HPDE6-E6E7 (cell line): ENCODE data around the gene C1orf167.
"Not testable (repeated sequence)": the region's sequence is repeated elsewhere in the genome, so short reads cannot be mapped to it uniquely, and the experiment has no call there.

Experiments used
- DNase-seq: peaks from one replicate; pipeline ENCODE4 v3.0.0; 2011; ENCODE audit warnings: missing footprints; ENCODE audit errors: extremely low spot score

Gene C1orf167

DNA sequence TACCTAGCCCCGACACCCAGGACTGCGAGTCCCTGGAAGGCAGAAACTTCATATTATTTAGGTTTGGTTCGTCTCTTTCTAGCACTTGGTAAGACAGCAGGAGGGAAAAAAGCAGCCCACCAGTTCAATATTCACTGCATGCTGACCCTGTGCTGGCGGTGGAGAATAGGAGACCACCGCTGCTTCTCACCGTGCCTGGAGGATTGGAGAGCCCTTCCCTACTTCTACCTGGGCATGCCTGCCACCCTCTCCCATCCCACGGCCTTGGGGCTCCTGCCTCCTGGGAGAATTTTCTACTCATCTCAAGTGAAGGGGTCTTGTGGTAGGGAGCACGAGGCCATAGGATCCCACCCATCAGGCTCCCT lies 38.4 kb downstream of the C1orf167 start:
- DNase-seq, result no peak

DNA sequence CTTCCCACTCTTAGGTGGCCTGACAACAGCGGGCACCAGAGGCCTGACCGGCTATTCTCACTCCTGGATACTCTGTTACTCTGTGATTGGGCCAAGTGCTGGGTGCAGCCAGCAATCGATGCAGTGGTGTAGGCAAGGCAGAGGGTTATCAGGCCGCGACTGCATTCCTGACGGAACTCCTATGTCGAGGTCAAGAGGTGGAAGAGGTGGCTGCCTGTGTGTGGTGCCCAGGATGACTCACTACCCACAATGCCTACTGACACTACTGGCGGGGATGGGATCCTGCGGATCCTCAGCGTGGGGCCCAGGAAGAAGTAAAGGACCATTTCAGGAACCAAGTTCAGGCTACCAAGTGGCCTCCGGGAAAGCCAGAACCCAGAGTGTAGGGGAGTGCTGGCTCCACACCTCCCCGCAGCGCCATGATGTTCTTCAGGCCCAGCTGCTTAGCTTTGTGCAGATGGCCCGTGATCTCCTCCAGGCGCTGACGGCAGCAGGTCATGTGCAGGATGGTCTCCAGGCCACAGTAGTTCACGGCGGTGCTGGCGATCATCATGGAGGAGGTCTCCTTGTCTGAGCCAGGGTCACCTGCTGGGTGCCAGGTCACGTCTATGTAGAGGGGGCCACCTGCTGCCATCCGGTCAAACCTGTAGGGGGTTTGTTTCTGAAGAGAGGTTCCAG lies 38.9 kb downstream of the C1orf167 start:
- DNase-seq, result no peak

DNA sequence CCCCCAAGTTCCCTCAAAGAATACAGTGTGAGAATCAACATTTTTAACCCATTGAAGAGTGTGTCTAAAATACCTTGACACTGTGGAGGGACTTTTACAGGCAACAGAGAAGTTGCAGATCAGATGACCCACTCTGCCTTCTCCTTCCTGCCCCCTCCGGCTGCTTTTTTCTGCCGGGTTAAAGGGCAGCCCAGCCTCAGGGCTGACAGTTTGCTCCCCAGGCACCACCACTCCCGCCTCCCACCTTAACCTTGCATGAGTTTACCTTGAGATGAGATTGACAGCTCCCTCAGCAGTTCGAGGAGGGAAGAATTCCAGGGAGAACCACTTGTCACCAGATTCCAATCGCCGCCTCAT lies 40.6 kb downstream of the C1orf167 start:
- DNase-seq, result no peak

DNA sequence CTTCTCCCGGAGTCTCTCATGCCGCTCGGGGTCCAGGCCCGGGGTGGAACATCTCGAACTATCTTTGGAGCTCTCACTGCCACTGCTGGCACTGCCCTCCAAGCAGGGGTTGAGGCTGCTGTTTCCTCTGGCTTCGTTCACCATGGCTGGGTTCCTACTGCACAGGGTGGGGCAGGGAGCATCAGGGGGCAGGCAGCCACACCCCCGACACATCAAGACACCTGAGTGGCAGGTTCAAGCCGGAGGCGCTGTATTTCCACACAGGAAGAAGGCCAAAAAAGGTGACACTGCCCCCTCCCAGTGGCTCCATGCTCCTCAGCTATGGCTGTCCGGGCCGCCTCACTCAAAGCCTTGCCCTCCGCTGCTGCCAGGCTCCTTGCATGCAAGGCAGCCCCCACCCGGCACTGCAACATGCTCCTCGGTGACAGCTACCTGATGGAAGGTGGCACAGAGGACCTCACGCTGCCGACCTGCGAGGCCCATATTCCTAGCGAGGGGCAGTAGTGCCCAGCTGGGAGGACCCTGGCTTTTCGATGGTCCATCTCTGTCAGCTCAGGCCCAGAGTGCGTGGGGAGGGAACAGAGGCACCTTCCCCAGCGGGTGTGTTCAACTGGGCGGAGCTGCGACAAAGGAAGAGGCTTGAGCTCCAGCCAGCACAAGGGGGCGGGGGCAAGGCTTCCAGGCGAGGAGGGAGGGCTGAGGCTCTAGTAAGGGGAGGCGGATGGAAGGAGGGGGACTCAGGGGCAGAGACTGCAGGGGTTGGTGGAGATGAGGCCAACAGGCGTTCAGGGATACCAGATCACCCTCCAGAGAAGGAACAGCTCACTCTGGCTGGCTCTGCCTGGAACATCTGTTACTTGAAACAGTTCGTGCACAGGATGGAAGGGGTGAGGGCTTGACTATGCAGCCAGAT lies 41.2 kb downstream of the C1orf167 start:
- peak; percentile 84 for DNase-seq

DNA sequence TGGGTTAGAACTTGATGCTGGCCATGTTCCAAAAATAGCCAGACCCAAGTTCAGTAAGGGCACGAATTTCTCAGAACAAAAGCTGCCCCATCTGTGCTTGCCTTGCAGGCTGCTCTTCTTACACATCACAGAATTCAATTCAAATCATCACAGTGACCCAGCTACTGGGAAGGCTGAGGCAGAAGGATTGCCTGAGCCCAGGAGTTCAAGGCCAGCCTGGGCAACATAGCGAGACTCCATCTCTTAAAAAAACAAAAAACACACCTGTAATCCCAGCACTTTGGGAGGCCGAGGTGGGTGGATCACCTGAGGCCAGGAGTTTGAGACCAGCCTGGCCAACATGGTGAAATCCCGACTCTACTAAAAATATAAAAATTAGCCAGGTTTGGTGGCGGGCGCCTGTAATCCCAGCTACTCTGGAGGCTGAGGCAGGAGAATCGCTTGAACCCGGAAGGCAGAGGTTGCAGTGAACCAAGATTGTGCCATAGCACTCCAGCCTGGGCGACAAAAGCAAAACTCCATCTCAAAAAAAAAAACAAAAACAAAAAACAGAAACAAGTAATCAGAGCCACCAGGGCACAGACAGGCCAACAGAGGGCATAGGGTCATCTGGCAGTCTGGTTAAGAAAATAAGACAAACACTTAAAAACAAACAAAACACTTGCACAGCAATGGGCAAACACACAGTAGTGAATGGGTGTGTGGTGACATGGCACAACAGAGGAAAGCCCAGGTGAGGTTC lies 42.1 kb downstream of the C1orf167 start:
- DNase-seq, result not testable (repeated sequence)

DNA sequence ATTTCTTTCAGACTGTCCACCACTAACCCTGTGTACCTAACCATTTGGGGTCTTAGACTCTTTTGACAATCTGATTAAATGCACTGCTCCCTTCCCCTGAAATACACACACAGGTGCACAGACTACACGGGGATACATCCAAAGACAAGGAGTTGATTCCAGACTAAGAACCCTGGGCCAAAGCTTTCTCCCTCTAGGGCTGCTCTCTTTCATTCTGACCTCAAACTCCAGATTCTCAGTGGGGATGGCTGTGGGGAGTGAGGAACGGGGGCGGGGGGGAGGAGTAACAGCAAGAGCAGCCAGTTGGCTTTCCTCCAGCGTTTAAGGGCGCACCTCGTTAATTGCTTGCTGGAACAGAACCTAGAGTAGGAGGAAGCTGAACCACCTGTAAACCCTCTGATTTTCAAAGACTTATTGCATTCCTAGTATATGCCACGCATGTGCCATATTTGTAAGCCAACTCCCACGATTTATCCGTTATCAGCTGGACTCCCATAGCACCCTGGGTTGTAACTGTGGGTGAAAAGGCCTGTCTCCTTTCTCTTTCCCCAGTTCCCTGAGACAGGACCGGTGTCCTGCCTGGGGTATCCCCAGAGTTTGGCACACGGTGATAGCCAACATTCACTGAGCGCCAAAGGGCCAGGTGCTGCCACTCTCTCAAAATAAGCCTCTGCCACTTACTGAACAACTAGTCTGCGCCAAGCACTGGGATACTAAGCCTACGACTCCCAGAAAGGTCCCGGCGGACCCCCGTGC lies 42.9 kb downstream of the C1orf167 start:
- DNase-seq, result no peak

DNA sequence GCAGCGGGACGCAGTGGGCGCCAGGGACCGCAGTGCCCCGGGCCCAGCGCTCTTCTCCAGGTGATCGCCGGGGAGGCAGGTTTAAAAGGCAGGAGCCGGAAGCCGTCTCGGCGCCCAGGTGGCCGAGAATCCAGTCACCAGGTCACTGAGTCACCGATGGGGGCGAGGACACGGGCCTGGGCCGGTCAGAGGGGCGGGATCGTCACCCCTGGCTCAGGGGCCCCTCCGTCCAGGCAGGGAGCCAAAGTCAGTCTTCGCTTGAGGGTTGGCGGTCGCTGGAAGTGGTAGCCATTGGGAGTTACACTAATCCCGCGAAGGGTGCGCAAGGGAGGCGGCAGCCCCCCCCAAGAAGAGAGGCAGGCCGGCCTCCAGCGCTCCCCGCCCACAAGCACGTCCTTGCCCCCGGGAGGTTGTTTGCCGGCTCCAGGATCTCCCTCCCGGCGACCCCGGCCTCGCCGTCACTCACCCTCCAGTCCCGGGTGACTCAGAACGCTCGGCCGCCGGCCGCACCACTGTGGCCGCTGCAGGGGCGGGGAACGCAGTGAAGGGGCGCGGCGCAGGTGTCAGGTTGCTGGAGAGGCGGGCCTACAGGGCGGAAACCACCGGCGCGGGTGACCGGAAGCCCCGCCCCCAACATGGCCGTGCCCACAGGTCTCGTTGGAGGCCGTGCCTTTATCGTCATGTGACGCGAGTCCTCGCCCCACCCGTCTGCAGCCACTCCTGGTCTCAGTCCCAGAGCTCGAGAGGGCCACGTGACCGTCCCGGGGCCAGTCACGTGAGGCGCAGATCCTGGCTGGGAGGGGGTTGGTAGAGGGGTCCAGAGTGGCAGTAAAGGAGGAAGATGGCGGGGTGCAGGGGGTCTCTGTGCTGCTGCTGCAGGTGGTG lies 43.7 kb downstream of the C1orf167 start, which contains the start of the genes CLCN6 and MTHFR:
CLCN6 (plus strand) TSS at position 770 of the 885 bp plus-strand sequence; CDS start at position 842, 72 bp downstream.
MTHFR (minus strand) TSS at position 543 of the 885 bp plus-strand sequence. CDS start 2,848 bp downstream, outside the sequence.
- DNase-seq, result peak; percentile 100

DNA sequence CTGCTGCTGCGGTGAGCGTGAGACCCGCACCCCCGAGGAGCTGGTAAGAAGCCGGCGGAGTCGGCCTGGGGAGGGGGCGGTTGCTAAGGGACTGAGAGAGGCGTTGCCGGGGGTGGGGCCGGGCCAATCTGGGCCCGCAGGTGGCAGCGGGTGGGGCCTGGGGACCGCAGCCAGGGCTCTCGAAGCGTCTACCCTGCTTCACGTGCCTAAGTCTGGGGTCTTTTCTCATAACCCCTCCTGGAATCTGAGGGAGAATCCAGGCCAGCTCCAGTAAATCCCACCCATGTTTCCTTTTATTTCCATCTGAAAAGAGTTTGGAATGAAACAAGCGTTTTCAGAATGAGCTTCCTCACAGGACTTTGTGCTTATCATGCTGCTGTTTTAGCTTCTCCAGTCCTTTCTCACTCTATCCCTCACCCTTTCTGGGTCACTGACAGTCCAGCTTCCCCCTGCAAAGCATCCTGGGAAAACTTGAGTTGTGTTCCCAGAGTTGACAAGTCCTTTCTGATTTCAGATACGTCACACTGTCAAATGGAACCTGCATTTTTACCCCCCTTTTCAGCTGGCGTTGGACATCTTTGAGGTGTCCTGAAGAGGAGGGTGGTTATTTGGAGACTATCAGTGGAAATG lies 44.4 kb downstream of the C1orf167 start:
- peak; percentile 71 for DNase-seq

DNA sequence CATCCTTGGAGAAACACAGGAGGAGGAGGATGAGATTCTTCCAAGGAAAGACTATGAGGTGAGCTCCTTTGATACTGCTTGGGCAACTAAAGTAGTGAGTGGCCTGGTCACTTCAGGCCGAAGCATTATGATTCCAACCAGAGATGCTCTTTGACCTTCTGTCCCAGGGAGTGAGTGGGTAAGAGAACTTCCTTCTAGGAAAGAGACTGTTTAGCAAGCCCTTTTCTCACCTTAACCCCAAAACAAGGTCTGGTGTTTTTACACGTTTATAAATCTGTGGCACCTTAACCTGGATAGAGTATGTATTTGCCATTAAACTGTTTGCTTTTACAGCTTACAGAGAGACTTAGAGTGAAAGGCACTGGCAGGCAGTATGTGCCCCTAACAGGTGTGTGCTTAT lies 45.1 kb downstream of the C1orf167 start:
- no peak for DNase-seq

DNA sequence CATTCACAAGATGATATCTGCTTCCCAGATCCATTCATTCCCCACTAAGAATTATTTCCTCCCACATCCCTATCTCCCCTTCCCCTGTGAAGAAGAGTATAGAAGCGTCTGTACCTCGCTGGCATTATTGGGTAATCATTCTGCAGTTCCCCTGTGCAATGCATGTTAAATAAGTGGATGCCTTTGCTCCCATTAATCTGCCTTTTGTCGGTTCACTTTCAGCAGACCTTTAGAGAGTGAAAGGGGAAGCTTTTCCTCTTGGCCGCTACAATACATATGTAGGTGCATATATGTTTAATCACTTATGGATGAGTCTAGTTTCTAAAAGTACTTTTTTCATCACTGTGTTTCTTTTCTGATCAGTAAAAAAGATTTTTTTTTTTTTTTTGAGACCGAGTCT lies 51.0 kb downstream of the C1orf167 start:
- no peak for DNase-seq

DNA sequence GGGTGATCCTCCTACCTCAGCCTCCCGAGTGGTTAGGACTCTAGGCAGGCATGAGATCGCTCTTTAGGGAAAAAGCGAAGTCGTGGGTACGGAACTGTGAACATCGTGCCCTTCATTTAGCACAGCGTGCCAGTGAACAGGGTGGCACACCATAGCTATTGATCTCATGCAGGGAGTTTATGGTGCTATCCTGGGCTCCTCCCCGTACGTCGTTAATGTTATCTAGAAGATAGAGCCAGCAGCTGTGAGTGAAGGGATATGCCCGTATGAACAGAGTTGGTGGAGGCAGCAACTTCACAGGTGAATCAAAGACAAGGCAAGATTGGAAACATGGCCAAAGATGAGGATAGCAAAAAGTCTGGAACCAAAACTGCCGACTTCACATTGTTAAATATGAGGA lies 55.2 kb downstream of the C1orf167 start:
- no peak for DNase-seq

DNA sequence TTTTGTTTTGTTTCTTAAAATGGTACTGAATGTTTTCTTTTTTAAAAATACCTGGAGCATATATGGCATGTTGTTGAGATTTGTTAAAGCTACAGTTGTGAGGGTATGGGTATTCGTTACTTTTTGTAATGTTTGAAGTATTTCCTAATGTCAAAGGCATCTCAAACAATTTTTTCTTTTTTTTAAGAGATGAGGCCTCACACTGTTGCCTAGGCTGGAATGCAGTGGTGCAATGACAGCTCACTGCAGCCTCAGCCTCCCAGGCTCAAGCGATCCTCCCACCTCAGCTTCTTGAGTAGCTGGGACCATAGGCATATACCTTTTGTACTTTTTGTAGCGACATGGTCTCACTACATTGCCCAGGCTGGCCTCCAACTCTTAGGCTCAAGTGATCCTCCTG lies 60.1 kb downstream of the C1orf167 start:
- DNase-seq, result no peak

DNA sequence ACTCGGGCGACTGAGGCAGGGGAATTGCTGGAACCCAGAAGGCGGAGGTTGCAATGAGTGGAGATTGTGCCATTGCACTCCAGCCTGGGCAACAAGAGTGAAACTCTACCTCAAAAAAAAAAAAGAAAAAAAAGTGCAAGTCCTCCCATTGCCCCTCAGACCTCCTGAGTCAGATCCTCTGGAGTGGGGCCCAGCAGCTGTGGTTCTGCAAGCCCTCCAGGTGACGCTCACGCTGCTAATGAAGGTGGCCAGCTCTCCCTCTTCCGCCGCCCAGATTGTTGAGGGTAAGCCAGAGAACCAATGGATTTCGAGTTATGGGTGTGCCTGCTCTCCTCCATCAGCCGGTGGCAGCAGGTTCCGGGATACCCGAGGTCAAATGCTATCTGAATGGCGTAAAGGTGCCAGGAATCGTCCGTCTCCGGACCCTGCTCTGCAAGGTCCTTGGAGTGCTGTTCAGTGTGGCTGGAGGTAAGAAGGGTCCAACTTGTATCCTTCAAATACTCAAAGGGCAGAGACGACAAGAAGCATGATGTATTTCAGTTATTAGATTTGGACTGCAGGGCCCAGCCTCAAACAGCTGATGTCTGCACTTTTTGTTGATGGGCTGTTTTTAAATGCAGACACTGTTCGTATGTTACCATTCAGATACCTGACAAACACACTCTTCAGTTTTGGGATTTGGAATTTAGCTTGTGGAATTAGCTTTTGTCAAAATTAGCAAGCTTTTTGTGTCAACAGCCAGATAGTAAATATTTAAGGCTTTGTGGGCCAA lies 61.6 kb downstream of the C1orf167 start:
- no peak for DNase-seq

DNA sequence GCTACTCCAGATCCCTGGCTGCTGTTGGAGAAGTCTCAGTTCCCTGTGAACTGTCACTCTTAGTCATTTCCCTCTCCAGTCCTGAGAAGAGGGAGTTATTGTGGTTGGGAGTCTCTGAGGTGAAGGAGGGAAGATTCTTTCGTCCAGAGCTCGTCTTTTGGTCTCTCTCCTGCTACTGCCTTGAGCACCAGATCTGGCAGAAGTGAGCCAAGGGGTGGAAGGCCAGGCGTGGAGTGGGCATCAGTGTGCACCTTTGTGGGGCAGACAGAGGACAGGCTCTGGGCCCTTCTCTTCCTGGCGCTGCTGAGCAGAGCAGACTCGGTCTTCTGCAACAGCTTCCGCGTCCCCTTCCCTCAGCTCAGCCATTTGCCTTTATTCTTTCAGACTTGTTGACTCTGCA lies 63.1 kb downstream of the C1orf167 start:
- DNase-seq, result no peak

DNA sequence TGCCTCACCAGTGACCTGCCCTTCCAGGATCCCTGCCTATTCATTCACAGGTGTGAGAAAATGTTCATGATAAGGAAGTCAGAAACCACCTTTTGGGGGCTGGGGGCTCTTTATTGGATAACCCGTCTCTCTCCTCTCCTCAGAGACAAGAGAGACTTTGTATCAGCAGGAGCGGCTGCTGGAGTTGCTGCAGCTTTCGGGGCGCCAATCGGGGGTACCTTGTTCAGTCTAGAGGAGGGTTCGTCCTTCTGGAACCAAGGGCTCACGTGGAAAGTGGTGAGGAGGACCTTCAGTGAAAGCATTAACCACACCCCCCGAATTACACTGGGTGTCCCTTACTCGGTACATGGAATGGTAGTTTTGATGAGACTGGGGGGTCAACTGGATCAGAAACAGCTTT lies 65.0 kb downstream of the C1orf167 start:
- DNase-seq, result no peak

DNA sequence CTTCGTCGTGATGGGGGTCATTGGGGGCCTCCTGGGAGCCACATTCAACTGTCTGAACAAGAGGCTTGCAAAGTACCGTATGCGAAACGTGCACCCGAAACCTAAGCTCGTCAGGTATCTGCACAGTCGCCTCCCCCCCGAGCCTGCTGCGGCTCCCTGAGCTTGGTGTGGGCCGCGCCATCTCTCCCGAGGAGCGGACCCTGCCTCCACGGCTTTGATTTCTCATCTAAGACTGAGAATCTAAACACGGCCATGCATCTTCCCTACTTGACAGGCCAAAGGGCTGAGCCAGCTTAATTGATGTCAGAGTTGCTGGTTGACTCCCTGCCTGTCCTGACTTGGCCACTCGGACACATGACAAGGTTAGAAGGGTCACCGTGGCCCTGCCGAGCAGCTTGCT lies 66.5 kb downstream of the C1orf167 start:
- no peak for DNase-seq

DNA sequence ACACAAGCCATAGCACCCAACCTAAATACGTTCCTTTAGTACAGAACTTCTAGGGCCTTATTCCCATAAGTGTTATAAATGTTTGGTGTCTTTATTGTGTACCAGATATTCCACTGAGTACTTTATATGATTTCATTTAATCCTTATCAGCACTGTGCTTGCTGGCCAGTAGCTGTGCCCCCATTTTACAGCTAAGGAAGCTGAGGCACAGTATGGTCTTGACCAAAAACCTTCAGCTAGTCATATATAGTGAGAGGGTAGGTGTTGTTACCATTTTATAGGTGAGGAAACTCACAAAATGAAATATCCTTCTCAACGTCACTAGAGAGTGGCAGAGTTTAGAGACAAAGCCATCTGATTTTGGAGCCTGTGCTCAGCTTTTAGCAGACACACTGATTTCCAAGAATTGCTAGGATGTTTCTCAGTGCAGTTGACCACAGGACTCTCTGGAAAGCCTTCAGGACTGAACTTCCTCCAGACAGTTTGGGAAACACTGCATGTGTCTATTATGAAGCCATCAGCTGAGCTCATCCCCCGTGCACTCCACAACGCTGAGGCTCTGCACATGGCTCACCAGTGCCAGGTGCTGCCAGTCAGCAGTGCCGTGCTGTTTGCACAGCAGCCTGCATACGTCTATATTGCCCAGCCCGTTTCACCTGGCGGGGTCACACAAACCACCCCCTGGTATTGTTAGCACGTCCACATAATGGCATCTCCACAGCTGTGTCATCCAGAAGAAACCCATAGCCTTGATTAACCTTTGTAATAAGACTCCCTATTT lies 70.1 kb downstream of the C1orf167 start:
- no peak for DNase-seq

DNA sequence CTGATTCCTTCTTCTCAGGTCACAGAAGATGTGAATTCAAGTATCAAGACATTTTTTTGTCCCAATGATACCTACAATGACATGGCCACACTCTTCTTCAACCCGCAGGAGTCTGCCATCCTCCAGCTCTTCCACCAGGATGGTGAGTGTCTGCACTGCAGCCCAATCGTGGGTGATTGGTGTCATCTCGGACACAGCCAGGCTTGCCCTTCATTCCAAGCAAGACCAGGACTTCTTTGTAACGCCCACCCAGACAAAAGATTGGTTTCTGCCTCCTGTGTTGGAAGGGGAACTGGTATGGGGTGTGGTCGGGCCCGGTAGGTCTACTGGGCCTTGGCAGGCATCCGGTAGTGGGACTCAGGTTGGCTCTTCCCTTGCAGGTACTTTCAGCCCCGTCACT lies 71.5 kb downstream of the C1orf167 start:
- no peak for DNase-seq

DNA sequence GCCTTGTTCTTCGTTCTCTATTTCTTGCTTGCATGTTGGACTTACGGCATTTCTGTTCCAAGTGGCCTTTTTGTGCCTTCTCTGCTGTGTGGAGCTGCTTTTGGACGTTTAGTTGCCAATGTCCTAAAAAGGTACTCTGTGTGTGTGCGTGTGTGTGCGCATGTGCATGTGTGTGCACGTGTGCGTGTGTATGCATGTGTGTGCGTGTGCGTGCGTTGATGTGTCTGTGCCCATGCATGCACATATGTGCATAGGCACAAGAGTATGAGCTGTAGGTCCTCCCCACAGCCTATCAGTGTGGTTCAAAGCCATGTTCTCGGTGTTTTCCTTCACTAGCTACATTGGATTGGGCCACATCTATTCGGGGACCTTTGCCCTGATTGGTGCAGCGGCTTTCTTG lies 71.9 kb downstream of the C1orf167 start:
- no peak for DNase-seq
